GM19438 (cell line): Measurements from ENCODE around the gene ZKSCAN1.

ENCODE experiments used
- ATAC-seq: cut with Tn5 transposase; IDR thresholded peaks from one replicate; pipeline ENCODE4 v1.9.1; 2021; ENCODE audit warnings: low read depth; ENCODE audit not compliant: unreplicated experiment

The ZKSCAN1 gene

DNA sequence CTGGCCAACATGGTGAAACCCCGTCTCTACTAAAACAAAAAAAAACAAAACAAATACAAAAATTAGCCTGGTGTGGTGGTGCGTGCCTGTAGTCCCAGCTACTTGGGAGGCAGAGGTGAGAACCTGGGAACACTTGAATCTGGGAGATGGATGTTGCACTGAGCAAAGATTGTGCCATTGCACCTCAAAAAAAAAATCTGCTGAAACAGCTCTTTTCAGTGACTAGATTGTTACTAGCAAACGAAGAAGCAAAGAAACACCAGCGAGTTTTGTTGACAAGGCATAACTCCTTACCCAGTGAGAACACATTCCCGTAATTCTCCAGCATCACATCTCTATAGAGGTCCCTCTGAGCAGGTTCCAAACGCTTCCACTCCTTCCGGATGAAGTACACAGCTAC lies 59.4 kb downstream of the ZKSCAN1 start:
- ATAC-seq: no peak

DNA sequence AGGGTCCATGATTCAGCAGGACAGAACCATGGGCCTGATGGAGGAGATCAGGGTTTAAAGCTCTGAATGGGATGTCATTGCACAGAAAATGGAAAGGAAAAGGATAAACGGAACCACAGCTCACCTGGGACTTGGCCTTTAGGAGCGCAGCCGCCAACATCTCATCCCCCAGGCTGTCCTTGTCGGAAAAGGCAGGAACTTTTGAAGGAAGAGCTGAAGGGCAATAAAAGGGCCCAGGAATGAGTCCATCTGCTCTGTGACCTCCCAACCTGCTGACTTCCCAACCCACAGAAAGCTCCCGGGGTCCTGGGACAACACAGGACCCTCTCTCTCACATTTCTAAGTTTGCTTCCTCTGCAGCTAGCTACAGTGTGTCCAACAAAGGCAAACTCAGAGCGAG lies 60.0 kb downstream of the ZKSCAN1 start:
- ATAC-seq: no peak

DNA sequence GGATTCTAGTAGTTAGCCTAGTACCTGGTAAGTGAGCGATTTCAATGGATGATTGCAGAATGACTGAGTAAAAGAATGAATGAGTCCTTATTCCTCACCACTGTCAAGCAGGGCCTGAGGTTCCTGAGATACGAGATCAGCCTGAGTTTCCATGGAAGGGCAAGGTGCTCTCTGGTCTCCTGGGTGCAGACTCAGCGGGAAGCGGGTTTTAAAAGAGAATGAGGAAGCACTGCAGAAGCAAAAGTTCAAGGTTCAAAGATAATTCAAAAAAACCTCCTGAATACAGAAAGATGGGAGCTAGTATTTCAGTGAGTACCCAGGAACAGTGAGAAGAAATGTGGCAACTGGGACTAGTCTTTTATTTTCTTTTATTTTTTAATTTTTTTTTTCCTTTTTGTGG lies 61.8 kb downstream of the ZKSCAN1 start:
- ATAC-seq: no peak

DNA sequence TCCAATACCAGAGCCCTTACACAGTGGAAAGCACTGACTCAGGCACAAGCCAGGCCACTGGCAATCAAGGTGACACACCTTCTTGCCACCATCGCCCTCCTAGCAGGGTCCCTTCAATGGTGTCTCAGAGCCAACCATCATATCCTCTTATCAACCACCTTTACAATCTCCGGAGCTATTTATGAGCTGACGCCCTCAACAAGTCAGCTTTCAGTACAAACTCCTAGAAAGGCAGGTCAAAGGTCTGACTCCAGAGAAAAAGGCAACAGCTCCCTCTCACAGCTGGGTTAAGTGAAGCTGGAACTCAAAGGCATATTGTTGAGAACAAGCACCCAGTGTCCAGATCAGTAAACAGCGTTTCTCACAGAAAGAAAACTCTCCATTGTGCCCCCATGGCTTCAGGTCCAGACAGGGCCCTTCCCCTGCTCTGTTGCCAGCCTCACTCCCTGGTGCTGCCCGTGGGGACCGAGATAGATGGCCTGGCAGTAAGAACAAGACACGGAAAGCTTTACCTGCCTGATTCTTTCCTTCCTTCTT lies 63.7 kb downstream of the ZKSCAN1 start:
- no peak for ATAC-seq

DNA sequence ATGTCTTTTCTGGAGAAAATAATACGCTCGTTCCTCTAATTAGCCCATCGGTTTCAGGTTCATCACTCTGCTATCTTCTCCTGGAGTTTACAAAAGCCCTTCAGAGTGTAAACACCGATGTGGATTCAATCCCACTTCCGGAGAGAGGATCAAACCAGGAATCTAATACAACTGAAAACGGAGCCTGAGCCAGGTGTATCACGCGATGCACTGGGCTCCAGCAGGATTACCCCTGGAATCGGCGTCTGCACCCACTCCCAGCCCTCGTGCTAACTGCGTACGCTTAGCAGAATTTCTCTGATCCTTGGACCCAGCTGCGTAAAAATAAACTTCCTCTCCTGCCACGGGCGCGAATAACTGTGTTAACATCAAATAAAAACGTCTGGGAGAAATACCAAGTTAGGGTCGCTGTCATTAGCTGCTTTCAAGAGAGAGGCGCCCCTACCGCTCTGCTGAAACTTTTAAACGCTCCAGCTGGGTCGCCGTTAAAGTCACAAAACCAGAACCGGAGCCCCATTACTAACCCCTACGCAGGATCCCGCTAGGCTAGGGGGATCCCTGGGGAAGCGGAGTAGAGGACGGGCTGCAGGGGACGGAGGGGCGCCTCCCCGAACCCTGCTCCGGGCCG lies 65.6 kb downstream of the ZKSCAN1 start:
- ATAC-seq: peak; percentile 22

DNA sequence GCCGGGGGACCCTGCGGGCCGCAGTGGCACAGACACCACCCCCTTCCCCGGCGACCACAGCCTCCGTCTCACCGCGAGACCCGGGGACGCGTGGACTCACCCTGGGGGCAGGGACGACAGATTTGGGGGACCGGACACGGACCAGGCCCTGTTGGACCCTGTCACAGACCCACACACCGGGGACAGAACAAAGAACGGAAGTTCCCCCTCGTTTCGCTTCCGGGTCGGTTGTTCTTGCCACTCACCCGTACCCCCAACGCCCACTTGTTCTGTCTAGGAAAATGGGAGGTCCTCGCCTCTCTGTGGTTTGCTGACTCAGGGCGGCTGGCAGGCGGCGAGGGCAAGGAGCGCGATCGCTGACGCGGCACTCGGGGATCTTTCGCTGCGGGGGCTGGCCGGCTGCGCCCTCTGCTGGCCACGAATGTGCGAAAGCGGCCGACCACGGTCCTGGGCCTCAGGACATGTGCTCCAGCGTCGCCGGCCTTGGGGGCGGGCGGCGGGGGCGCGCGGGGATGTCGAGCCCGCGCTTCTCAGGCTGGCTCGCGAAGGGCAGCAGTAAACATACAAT lies 66.2 kb downstream of the ZKSCAN1 start, which contains the start of gene ZNF3:
TSS of gene ZNF3 (minus strand) at position 189 of the 568 bp plus-strand sequence. CDS start 4,366 bp downstream, outside the sequence.
- peak; percentile 83 for ATAC-seq

DNA sequence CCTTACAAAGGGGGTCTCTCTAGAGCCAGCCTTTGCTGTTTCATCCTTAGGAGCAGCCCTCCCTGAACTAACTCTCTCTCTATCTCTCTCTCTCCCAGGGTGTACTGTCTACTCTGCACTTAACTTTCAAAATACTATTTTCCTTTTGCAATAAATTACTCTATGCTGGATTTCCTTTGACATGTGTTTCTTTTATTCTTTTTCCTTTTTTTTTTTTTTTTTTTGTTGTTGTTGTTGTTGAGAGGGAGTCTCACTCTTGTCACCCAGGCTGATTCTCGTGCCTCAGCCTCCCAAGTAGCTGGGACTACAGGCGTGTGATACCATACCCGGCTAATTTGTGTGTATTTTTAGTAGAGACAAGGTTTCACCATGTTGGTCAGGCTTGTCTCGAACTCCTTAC lies 67.6 kb downstream of the ZKSCAN1 start:
- ATAC-seq: no peak

DNA sequence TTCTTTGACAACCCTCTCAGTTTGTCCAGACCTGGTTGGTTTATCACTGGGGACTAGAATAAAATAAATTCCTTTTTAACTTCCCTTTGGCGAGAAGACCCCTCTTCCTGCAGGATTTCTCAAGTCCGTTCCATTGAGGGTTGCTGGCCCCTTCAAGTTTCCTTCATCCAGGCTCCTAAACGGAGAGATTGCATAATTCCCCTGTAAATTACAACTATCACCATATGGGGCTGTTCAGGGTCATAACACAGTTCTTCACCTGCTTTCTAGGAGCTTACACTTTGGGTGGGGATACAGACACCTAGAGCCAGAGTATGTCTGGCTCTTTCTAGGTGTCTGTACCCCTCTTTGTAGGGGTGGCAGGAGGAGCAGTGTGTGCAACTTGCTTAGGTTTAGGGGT lies 70.1 kb downstream of the ZKSCAN1 start:
- ATAC-seq: no peak

DNA sequence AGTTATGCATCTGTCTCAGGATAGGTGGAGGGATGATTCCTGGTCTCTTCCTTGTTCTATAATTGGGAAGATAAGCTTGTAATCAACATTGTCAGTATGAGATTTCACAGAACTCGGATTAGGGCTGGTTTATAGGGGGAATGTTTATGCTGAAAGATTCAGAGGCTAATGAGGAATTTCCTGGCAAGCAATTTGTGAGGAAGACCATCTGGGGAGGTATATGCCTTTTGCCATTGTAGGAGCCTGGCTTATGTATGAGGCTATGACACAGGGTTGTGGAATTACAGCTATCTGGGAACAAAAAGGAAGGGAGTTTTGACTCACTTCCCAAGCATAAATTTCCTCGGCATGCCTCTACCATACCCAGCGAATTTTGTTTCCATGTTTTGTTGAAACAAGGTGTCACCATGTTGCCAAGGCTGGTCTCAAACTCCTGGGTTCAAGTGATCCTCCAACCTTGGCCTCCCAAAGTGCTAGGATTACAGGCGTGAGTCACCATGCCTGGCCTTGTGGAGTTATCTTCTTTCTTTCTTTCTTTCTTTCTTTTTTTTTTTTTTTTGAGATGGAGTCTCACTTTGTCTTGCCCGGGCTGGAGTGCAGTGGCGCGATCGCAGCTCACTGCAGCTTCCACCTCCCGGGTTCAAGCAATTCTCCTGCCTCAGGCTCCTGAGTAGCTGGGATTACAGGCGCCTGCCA lies 71.8 kb downstream of the ZKSCAN1 start:
- ATAC-seq: no peak

DNA sequence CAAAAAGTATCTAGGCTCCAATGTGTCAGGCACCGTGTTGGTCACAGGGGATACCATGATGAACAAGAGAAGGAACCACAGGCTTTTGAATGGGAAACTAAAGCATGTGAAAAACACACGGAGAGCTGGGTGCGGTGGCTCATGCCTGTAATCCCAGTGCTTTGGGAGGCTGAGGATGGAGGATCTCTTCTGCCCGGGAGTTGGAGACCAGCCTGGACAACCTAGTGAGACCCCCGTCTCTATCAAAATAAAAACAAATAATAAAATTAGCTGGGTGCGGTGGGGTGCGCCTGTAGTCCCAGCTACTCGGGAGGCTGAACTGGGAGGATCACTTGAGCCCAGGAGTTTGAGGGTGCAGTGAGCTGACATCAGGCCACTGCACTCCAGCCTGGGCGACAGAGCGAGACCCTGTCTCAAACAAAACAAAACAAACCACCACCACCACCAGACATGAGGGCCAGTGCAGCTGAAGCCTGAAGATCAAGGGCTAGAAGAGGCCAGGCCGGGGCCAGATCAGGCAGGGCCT lies 72.8 kb downstream of the ZKSCAN1 start:
- ATAC-seq: no peak

DNA sequence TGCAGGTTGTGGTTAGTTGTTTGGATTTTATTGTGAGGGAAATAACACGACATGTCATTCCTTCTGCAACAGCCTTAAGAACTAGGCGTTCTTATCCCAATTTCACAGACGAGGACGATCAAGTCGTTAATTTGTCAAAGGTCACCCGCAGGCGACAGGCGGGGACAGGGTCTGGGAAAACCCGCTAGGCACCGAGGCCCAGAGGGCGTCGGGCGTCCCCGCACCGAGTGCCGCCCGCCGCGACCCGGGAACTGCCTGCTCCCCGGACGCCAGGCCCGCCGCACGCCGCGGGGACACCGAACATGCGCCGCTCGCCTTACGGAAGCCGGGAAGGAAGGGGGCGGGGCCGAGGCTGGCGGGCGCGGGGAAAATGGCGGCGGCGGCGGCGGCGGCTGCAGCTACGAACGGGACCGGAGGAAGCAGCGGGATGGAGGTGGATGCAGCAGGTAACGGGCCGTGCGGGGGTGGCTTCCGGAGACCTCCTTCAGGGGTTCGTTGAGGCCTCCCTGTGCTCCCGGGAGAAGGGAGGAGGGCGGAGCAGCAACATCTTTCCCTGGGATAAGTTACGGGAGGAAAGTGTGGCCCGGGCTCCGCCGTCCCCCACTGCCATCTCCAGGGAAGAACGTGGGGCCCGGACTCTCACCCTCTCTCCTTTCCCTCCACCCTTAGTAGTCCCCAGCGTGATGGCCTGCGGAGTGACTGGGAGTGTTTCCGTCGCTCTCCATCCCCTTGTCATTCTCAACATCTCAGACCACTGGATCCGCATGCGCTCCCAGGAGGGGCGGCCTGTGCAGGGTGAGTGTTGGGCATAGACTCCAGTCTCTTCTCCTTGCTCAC lies 73.4 kb downstream of the ZKSCAN1 start, which contains the start of gene COPS6:
TSS of gene COPS6 (plus strand) at position 349 of the 837 bp plus-strand sequence. CDS start at position 371, 22 bp downstream.
- peak; percentile 47 for ATAC-seq

DNA sequence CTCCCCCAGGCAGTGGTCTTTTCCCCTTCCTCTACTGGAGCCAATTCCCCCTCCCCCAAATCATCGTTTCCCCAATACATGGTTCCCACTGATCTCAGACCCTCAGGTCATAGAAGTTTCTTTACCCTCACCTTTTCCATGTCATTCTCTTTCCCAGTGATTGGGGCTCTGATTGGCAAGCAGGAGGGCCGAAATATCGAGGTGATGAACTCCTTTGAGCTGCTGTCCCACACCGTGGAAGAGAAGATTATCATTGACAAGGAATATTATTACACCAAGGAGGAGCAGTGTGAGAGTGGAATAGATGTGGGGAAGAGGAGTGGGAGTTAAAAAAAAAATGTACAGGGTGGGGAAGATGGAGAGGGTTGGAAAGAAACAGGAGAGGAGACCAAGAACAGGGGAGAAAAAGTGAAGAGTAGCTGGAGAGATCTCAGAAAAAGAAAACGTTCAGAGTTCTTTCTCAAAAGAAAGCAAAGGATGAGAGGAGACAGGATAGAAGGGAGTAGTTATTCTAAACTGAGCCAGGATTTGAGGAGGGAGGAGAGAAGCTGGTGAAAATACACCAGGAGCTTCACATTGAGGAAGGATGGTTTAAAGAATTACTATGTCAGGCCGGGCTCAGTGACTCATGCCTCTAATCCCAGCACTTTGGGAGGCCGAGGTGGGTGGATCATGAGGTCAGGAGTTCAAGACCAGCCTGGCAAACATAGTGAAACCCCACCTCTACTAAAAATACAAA lies 74.2 kb downstream of the ZKSCAN1 start:
- no peak for ATAC-seq

DNA sequence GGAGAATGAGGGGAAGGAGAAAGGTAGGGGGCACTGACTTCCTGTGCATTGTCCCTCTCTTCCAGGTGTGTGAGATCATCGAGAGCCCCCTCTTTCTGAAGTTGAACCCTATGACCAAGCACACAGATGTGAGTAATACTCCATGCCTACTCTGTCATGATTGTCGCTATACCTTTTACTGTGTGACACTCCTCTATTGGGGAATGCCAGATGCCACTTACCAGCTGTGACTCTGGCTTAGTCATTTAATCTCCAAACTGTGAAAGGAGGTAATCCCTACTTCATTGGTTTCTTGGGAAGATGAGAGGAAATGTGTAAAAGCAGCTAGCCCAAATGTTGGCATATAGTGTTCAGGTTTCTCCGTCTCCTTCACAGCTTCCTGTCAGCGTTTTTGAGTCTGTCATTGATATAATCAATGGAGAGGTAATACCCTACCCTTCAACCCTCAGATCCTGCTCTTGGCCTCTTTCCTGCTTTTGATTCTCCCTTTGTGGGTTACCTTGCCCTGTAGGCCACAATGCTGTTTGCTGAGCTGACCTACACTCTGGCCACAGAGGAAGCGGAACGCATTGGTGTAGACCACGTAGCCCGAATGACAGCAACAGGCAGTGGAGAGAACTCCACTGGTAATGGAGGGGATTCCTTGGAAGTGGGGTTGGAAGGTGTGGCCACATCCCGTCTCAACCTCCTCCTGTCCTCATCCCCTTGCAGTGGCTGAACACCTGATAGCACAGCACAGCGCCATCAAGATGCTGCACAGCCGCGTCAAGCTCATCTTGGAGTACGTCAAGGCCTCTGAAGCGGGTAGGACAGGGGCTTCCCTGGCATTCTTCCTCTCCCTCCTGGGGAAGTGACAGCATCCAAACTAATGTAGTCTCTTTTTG lies 75.4 kb downstream of the ZKSCAN1 start:
- ATAC-seq: no peak
